ENCODE results near the gene DEGS1.

The DEGS1 gene

GRCh38 chr1:224182866-224183590 lies at the start of gene DEGS1:
DEGS1 (plus strand) TSS chr1:224183240; CDS start chr1:224183337, 97 bp downstream.
- DNase-seq, result peak; percentile 86 to 87

GRCh38 chr1:224133741-224134299 lies 49.2 kb upstream of the DEGS1 start:
- DNase-seq, result no peak

- no peak for DNase-seq
Observed at GRCh38 chr1:224137518-224137917, 45.5 kb upstream of the DEGS1 start.

DNA sequence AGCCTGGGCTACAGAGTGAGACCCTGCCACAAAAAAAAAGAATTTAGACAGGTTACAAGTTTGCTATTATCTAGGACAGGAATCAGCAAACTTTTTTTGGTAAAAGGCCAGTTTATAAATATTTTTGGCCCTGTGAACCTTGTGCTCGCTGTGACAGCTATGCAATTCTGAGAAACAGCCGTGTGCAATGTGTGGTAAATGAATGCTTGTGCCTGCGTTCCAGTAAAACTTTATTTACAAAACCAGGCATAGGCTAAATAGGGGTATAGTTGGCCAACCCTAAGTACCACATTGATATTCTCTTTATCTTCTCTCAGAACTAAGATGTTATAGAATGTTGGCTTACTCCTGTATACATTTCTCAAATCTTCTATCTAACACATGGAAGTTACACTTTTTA lies 44.8 kb upstream of the DEGS1 start:
- DNase-seq, result no peak

GRCh38 chr1:224141693-224142092 lies 41.3 kb upstream of the DEGS1 start:
- DNase-seq, result no peak

DNA sequence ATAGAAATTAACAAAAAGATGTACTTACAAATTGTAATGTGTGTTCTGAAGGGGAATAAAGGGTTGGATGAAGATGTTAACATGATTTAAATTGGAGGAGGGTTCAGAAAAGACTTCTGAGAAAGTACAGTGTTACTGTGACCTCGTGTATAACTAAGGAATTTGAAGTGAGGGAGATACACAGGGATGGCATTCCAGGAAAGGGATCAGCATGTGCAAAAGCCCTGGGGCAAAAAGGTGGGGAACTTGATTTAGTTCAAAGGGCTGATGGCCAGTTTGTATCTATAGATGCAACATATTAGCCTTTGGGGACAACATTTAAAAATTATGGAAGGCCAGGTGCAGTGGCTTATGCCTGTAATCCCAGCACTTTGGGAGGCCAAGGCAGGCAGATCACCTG lies 33.3 kb upstream of the DEGS1 start:
- no peak for DNase-seq

GRCh38 chr1:224151117-224151516 lies 31.9 kb upstream of the DEGS1 start:
- DNase-seq, result no peak

- no peak for DNase-seq
Observed at GRCh38 chr1:224157316-224157715, 25.7 kb upstream of the DEGS1 start.

- no peak for DNase-seq
Observed at GRCh38 chr1:224159541-224159940, 23.5 kb upstream of the DEGS1 start.

- no peak for DNase-seq
Observed at GRCh38 chr1:224160171-224160682, 22.8 kb upstream of the DEGS1 start.

DNA sequence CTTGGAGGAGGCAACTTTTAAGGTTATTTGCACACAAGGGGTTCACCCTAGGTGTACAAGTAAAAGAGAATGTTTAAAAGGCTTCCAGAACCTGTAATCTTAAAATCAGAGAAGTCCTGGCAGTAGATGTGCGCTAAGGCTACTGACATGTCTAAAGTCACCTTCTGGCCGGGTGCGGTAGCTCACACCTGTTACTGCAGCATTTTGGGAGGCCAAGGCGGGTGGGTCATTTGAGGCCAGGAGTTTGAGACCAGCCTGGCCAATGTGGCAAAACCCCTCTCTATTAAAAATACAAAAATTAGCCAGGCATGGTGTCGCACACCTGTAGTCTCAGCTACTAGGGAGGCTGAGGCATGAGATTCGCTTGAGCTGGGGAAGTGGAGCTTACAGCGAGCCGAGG lies 20.3 kb upstream of the DEGS1 start:
- DNase-seq, result no peak

DNA sequence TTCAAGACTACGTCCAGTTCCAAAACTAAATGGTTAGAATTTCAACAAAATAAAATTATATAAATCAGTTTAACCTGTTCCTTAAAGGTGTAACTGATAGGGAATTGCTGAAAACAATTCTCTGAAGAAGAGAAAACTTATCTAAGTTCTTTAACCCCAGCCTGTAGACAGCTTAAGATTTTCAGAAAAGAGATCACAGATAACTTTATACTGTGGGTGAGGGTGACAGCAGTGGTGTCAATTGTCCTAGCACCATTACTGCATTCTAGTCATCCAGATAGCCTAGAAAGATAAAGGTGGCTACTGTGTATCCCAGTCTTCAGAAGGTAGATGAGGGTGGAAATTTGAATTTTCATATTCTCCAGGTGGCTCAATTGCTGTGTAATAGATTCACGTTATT lies 19.7 kb upstream of the DEGS1 start:
- no peak for DNase-seq

DNA sequence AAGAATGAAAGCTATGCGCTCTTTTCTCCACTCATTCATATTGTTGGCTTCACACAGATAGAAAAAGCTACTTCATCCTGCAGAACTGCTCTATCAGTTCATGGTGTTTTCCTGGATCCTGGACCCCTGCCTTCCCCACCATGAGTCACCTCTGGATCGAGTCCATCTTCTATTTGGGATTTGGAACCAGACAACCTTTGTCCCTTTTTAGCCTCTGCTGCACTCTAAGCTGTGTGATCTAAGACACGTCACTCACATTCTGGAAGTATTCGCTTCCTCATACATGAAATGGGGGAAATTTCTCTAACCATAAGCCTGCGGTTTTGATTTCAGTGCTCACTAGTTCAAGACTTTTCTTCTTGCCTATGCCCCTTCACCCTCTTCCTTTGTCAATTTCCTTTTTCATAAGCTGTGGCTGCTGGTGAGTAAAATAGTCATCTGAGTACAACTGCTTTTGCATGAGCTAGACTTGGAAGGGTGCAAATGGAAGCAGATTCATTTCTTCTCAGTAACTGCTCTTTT lies 14.1 kb upstream of the DEGS1 start:
- peak; percentile 28 to 65 for DNase-seq

DNA sequence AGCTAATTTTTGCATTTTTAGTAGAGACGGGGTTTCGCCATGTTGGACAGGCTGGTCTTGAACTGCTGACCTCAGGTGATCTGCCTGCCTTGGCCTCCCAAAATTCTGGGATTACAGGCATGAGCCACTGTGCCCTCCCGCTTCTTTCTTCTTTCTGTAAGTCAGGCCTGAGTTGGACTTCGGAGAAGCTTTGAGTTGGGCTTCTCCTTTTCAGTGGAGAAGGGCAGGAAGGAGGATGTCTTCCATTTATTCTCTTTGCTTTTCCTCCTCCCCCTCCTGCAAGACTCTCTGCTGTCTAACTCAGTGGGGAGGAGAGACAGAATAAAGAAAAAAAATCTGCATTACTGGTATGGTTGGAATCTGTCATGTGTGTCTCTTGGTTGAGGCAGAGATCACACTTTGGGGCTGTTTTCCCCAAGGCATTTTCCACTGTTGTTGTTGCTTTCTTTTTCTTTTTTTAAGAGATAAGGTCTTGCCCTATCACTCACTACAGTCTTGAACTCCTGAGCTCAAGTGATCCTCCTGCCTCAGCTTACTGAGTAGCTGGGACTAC lies 13.2 kb upstream of the DEGS1 start:
- DNase-seq, result no peak

GRCh38 chr1:224170343-224170742 lies 12.7 kb upstream of the DEGS1 start:
- DNase-seq, result no peak

DNA sequence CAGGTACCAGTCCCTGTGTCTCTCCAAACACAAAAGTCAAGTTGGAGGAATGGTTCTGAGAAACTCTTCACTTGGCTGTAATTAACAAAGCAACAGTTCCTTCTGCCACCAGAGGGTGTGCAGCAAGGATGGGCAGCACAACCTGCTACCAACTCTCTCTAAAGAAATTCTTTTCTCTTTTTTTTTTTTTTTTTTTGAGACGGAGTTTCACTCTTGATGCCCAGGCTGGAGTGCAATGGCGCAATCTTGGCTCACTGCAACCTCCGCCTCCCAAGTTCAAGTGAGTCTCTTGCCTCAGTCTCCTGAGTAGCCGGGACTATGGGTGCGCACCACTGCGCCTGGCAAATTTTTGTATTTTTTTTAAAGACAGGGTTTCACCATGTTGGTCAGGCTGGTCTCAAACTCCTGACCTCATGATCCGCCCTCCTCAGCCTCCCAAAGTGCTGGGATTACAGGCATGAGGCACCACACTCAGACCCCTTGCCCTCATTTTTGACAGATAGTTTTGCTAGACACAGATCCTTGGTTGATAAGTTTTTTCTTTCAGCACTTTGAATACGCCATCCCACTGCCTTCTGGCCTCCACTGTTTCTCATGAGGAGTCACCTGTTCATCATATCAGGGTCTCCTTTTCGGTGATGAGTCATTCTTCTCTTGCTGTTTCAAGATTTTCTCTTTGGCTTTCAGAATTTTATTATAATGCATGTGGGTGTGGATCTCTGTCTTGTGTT lies 12.1 kb upstream of the DEGS1 start:
- DNase-seq, result peak; percentile 59 to 61

GRCh38 chr1:224172229-224172628 lies 10.8 kb upstream of the DEGS1 start:
- DNase-seq, result no peak

- no peak for DNase-seq
Observed at GRCh38 chr1:224173523-224173922, 9.5 kb upstream of the DEGS1 start.

- DNase-seq, result peak in 1 of 2 donors; percentile 56
Observed at GRCh38 chr1:224175617-224176016, 7.4 kb upstream of the DEGS1 start.

DNA sequence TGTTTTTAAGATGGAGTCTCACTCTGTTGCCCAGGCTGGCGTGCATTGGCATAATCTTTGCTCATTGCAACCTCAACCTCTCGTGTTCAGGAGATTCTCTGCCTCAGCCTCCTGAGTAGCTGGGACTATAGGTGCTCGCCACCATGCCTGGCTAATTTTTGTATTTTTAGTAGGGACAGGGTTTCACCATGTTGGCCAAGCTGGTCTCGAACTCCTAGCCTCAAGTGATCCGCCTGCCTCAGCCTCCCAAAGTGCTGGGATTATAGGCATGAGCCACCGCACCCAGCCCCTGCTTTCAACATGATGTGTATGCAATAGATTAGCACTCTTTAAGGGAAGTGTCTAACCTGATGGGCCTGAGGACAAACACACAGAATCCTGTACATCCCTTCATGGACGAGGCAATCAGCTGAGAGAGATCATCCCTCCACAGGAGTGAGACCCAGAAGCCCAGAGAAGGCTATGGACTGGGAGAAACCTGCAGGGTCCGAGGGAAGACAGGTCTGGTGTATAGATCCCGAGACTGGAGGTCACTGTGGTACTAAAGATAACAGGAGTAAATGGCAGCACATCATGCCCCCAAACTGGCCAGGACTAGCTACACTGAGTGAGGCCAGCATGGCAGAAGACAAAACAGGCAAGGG lies 5.6 kb upstream of the DEGS1 start:
- DNase-seq, result no peak

- no peak for DNase-seq
Observed at GRCh38 chr1:224178894-224179293, 4.1 kb upstream of the DEGS1 start.

DNA sequence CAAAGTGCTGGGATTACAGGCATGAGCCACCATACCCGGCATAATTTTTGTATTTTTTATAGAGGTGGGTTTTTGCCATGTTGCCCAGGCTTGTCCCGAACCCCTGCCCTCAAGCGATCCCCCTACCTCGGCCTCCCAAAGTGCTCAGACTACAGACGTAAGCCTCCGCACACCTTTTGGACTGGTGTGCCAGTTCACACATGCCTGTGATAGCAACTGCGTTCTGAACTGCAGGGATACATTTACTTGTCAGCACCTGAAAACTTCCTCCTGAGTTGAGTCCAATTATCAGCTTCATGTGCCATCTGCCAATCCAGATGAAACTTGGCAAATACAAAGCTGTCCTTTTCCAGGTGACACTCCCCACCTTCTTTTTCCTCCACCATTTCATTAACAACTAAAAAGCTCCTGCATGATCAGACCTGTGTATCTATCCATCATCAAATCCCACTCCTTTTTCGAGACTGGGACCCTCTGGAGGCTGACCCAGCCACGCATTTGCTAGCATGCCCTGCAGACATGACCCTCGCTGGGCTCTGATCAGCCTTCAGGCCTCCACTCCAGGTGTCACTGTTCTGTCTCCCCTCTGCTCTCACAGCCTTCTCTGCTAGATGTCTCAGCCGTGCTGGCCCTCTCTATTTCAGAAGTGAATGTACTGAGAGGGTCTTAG lies 2.1 kb upstream of the DEGS1 start:
- DNase-seq, result no peak
